OCI-LY3 (cell line): ENCODE measurements around the gene MPRIP.

Source experiments
- H2AFZ ChIP-seq: fragments of 200-600, 300-600 bp; shearing (Covaris generic); 2 replicates; pipeline ENCODE4 v1.6.0; 2014; ENCODE audit warnings: antibody characterized with exemption, low read depth, low read length
- H3K27ac ChIP-seq: fragments of 200-600, 300-600 bp; sonication (generic); 2 replicates; pipeline ENCODE4 v1.5.1; 2014; ENCODE audit warnings: mild to moderate bottlenecking, low read length, moderate library complexity, mixed read lengths
- H3K27me3 ChIP-seq: fragments of 200-600, 300-600 bp; sonication (generic); 2 replicates; pipeline ENCODE4 v1.6.1; 2014; ENCODE audit warnings: low read depth, low read length, mixed read lengths
- H3K36me3 ChIP-seq: fragments of 200-600, 300-600 bp; sonication (generic); replicated peaks from 2 replicates; pipeline ENCODE3; 2014; ENCODE audit warnings: low read depth, low read length, mixed read lengths
- H3K4me1 ChIP-seq: fragments of 300-600, 200-600 bp; sonication (generic); 2 replicates; pipeline ENCODE4 v1.6.1; 2014; ENCODE audit warnings: low read length, mixed read lengths
- H3K4me2 ChIP-seq: fragments of 200-600, 300-600 bp; sonication (generic); 2 replicates; pipeline ENCODE4 v1.6.1; 2014; ENCODE audit warnings: low read length, mixed read lengths
- H3K4me3 ChIP-seq: fragments of 300-600, 200-600 bp; sonication (generic); 2 replicates; pipeline ENCODE4 v1.5.1; 2014; ENCODE audit warnings: antibody characterized with exemption, mild to moderate bottlenecking, low read length, moderate library complexity
- H3K79me2 ChIP-seq: fragments of 300-600, 200-600 bp; shearing (Covaris generic); 2 replicates; pipeline ENCODE4 v1.6.1; 2014; ENCODE audit warnings: mild to moderate bottlenecking, low read length, mixed read lengths
- H3K9ac ChIP-seq: fragments of 300-600, 200-600 bp; shearing (Covaris generic); 2 replicates; pipeline ENCODE4 v1.6.0; 2014; ENCODE audit warnings: mild to moderate bottlenecking, low read length, moderate library complexity
- H3K9me3 ChIP-seq: fragments of 200-600, 300-600 bp; shearing (Covaris generic); 2 replicates; pipeline ENCODE4 v1.6.1; 2014; ENCODE audit warnings: low read length, mixed read lengths; ENCODE audit not compliant: insufficient read depth
- H4K20me1 ChIP-seq: fragments of 200-600, 300-600 bp; sonication (generic); 2 replicates; pipeline ENCODE4 v1.6.1; 2016; ENCODE audit warnings: low read length, mixed read lengths; ENCODE audit not compliant: insufficient read depth
- CTCF ChIP-seq: fragments of 200-600, 300-600 bp; sonication (generic); IDR thresholded peaks from 2 replicates; pipeline ENCODE4 v1.5.1; 2014; ENCODE audit warnings: antibody characterized with exemption, low read length, low read depth
- EZH2phosphoT487 ChIP-seq: fragments of 200-600 bp; shearing (Covaris generic); IDR thresholded peaks from 2 replicates; pipeline ENCODE4 v1.6.1; 2018; ENCODE audit warnings: antibody characterized with exemption, mixed run types, low read depth

The MPRIP gene

GRCh38 chr17:17166446-17166845 is 124.2 kb downstream of the MPRIP start:
- Histone ChIP-seq H3K4me2 (no peak overlapping the region), H3K36me3 (no peaks in the 10 kb centered on the region), H2AFZ (no peak overlapping the region), H3K27me3 (no peaks in the 10 kb centered on the region), H4K20me1 (no peaks in the 10 kb centered on the region), H3K79me2 (no peaks in the 10 kb centered on the region), H3K4me3 (no peak overlapping the region), H3K9ac (no peak overlapping the region), H3K4me1 (no peaks in the 10 kb centered on the region), H3K9me3 (no peaks in the 10 kb centered on the region), H3K27ac (no peak overlapping the region)
- no peak for TF ChIP-seq EZH2phosphoT487
- TF ChIP-seq CTCF = no peak

- Histone ChIP-seq H3K27me3 (no peaks in the 10 kb centered on the region), H3K27ac (no peak overlapping the region), H3K9me3 (no peaks in the 10 kb centered on the region), H3K4me3 (no peak overlapping the region), H3K9ac (no peak overlapping the region), H4K20me1 (no peaks in the 10 kb centered on the region), H3K4me1 (no peaks in the 10 kb centered on the region), H2AFZ (no peak overlapping the region), H3K4me2 (no peak overlapping the region), H3K79me2 (no peaks in the 10 kb centered on the region), H3K36me3 (no peaks in the 10 kb centered on the region)
- TF ChIP-seq CTCF (no peak), EZH2phosphoT487 (no peak)
These were observed 125.1 kb downstream of the MPRIP start for GRCh38 chr17:17167356-17167755.

- H3K27me3 ChIP-seq = no peaks in the 10 kb centered on the region
- H3K9ac ChIP-seq = no peak overlapping the region
- no peaks in the 10 kb centered on the region for H3K4me1 ChIP-seq
- no peak overlapping the region for H3K4me3 ChIP-seq
- no peak overlapping the region for H2AFZ ChIP-seq
- H3K36me3 ChIP-seq = no peaks in the 10 kb centered on the region
- H3K4me2 ChIP-seq = no peak overlapping the region
- H3K9me3 ChIP-seq = no peaks in the 10 kb centered on the region
- H3K27ac ChIP-seq = no peak overlapping the region
- TF ChIP-seq CTCF (no peak), EZH2phosphoT487 (no peak)
- H3K79me2 ChIP-seq = no peaks in the 10 kb centered on the region
- H4K20me1 ChIP-seq = no peaks in the 10 kb centered on the region
These were observed 125.7 kb downstream of the MPRIP start for GRCh38 chr17:17167986-17168385.

GRCh38 chr17:17168401-17168800 is 126.1 kb downstream of the MPRIP start:
- H3K27me3 ChIP-seq = no peaks in the 10 kb centered on the region
- H4K20me1 ChIP-seq = no peaks in the 10 kb centered on the region
- H3K4me1 ChIP-seq = no peaks in the 10 kb centered on the region
- H3K79me2 ChIP-seq = no peaks in the 10 kb centered on the region
- no peak overlapping the region for H3K9ac ChIP-seq
- TF ChIP-seq EZH2phosphoT487 (no peak), CTCF (no peak)
- no peak overlapping the region for H3K4me3 ChIP-seq
- H3K9me3 ChIP-seq = no peaks in the 10 kb centered on the region
- no peak overlapping the region for H3K27ac ChIP-seq
- H3K36me3 ChIP-seq = no peaks in the 10 kb centered on the region
- H2AFZ ChIP-seq = no peak overlapping the region
- H3K4me2 ChIP-seq = no peak overlapping the region
